ENCODE data around the gene COL5A1. TPM values are rescaled to one million over a fixed set of nuclear protein-coding genes. Genes with fewer than 3 reads are reported as not detected.
A peak's percentile ranks its signal among the peaks of the same experiment; 100 is the strongest.

Gene COL5A1
- total RNA-seq, 1 experiment from 2014 or later, result 9.5 TPM

GRCh38 chr9:134597957-134598883 lies 43.4 kb upstream of the COL5A1 start:
- no CpG with 5 or more reads among the region's 27 CpGs for WGBS (ENCODE audit: extremely low coverage, insufficient read length, low lambda C conversion rate)
- H4K5ac ChIP-seq (ENCODE audit: insufficient read length, low read depth, low read length), result no peak overlapping the region

More at GRCh38 chr9:134597957-134598883, 43.4 kb upstream of the COL5A1 start:
- no peak for TF ChIP-seq CTCF (conservative IDR thresholded peaks at IDR 0.05)
- Histone ChIP-seq H3K27ac (ENCODE audit: insufficient read length, low read depth, low read length) (no peak overlapping the region), H2BK120ac (ENCODE audit: low read depth, low read length, poor library complexity, severe bottlenecking) (no peak overlapping the region), H3K56ac (ENCODE audit: insufficient read length, low read depth, low read length) (no peak overlapping the region), H2AFZ (ENCODE audit: low read length) (no peak overlapping the region), H3K9me3 (ENCODE audit: control insufficient read depth, low read depth, low read length) (no peaks in the 10 kb centered on the region), H3K4ac (ENCODE audit: low read depth, low read length) (no peak overlapping the region), H3T11ph (ENCODE audit: low read length) (no peak overlapping the region), H2BK20ac (ENCODE audit: low read depth, low read length, poor library complexity, severe bottlenecking) (no peak overlapping the region), H4K91ac (ENCODE audit: insufficient read length, low read depth, low read length) (no peak overlapping the region), H3K23me2 (ENCODE audit: insufficient read length, low read depth, low read length, poor library complexity, severe bottlenecking) (no peaks in the 10 kb centered on the region), H4K20me1 (ENCODE audit: control insufficient read depth, insufficient read depth, insufficient read length) (no peaks in the 10 kb centered on the region), H3K4me2 (ENCODE audit: insufficient read depth, insufficient read length, low read length) (no peak overlapping the region), H2AK5ac (ENCODE audit: insufficient read length, low read length) (no peak overlapping the region), H3K27me3 (ENCODE audit: insufficient read depth, low read length) (no peaks in the 10 kb centered on the region), H3K18ac (ENCODE audit: insufficient read length, low read depth, low read length) (no peak overlapping the region), H4K8ac (replicated peaks; ENCODE audit: insufficient read length, low read depth, low read length) (no peak overlapping the region), H3K79me2 (ENCODE audit: insufficient read depth, low read length) (no peaks in the 10 kb centered on the region), H3K14ac (ENCODE audit: insufficient read depth, low read length) (no peak overlapping the region), H2BK15ac (ENCODE audit: low read depth, low read length) (no peak overlapping the region), H3K23ac (ENCODE audit: insufficient read length, low read depth, low read length) (no peak overlapping the region), H3K9ac (ENCODE audit: extremely low read depth, insufficient read length, low read length) (no peak overlapping the region), H2BK5ac (ENCODE audit: insufficient read length, low read length) (no peak overlapping the region), H2BK12ac (ENCODE audit: insufficient read length, low read depth, low read length) (no peak overlapping the region), H3K79me1 (ENCODE audit: insufficient read depth, low read depth, low read length, poor library complexity, severe bottlenecking) (no peaks in the 10 kb centered on the region), H3K4me1 (ENCODE audit: insufficient read depth, low read length) (no peaks in the 10 kb centered on the region)
- H3K9me3 Mint-ChIP-seq, result peaks cover 0 to 2% of the 10 kb centered on the region in 2 experiments; a peak in 2 of 5 replicates
- DNase-seq, result peak; percentile 32
- H3K4me1 Mint-ChIP-seq, result 0 out of 4 replicates have a peak, but pooled peaks cover 0 to 2% of the 10 kb centered on the region in 2 experiments
- no peaks in the 10 kb centered on the region; the same call in 1 of the 2 replicates for H3K27me3 Mint-ChIP-seq (ENCODE audit: low read depth)
- no peak overlapping the region for H3K4me3 Mint-ChIP-seq
- H3K36me3 Mint-ChIP-seq (ENCODE audit: insufficient read depth in 1 of 3, low read depth in 3 of 3), result no peaks in the 10 kb centered on the region
- H3K27ac Mint-ChIP-seq, result no peak overlapping the region
